Measurements from ENCODE around the gene OR5AU1. TPM values are rescaled to one million over a fixed set of nuclear protein-coding genes. Genes with fewer than 3 reads are reported as not detected.

Gene OR5AU1
- total and polyA plus RNA-seq, 2 of the 13 experiments (the other 11 are each of a cell fraction or from before 2014, with no cell fraction given) = not detected

GRCh38 chr14:21191261-21191808 is 35.5 kb upstream of the OR5AU1 start (continued):
- 0 out of 2 replicates have a peak, but pooled peaks have one; percentile 0 for TF ChIP-seq KDM2A (CRISPR knock-in tag; IDR thresholded peaks at IDR 0.05; ENCODE audit: borderline replicate concordance, low read depth)
- no peak for TF ChIP-seq ZSCAN20 (CRISPR knock-in tag; IDR thresholded peaks at IDR 0.05; ENCODE audit: borderline replicate concordance)
- no peak for TF ChIP-seq ZNF296 (CRISPR knock-in tag; conservative IDR thresholded peaks at IDR 0.05)
- TF ChIP-seq SOX6 (IDR thresholded peaks at IDR 0.05) = no peak
- TF ChIP-seq SOX6 (CRISPR knock-in tag; IDR thresholded peaks at IDR 0.05) = no peak
- no peak for TF ChIP-seq KDM4B (CRISPR knock-in tag; IDR thresholded peaks at IDR 0.05)
- TF ChIP-seq HNRNPUL1 (IDR thresholded peaks at IDR 0.05; ENCODE audit: low read depth, low read length) = no peak
- no peak for TF ChIP-seq UBTF (CRISPR knock-in tag; IDR thresholded peaks at IDR 0.05)
- 0 out of 2 replicates have a peak, but pooled peaks have one; percentile 23 for TF ChIP-seq TMF1 (CRISPR knock-in tag; IDR thresholded peaks at IDR 0.05; ENCODE audit: low read depth)
- no peak for TF ChIP-seq ZNF710 (CRISPR knock-in tag; IDR thresholded peaks at IDR 0.05; ENCODE audit: borderline replicate concordance)
- TF ChIP-seq, protein P1, sequence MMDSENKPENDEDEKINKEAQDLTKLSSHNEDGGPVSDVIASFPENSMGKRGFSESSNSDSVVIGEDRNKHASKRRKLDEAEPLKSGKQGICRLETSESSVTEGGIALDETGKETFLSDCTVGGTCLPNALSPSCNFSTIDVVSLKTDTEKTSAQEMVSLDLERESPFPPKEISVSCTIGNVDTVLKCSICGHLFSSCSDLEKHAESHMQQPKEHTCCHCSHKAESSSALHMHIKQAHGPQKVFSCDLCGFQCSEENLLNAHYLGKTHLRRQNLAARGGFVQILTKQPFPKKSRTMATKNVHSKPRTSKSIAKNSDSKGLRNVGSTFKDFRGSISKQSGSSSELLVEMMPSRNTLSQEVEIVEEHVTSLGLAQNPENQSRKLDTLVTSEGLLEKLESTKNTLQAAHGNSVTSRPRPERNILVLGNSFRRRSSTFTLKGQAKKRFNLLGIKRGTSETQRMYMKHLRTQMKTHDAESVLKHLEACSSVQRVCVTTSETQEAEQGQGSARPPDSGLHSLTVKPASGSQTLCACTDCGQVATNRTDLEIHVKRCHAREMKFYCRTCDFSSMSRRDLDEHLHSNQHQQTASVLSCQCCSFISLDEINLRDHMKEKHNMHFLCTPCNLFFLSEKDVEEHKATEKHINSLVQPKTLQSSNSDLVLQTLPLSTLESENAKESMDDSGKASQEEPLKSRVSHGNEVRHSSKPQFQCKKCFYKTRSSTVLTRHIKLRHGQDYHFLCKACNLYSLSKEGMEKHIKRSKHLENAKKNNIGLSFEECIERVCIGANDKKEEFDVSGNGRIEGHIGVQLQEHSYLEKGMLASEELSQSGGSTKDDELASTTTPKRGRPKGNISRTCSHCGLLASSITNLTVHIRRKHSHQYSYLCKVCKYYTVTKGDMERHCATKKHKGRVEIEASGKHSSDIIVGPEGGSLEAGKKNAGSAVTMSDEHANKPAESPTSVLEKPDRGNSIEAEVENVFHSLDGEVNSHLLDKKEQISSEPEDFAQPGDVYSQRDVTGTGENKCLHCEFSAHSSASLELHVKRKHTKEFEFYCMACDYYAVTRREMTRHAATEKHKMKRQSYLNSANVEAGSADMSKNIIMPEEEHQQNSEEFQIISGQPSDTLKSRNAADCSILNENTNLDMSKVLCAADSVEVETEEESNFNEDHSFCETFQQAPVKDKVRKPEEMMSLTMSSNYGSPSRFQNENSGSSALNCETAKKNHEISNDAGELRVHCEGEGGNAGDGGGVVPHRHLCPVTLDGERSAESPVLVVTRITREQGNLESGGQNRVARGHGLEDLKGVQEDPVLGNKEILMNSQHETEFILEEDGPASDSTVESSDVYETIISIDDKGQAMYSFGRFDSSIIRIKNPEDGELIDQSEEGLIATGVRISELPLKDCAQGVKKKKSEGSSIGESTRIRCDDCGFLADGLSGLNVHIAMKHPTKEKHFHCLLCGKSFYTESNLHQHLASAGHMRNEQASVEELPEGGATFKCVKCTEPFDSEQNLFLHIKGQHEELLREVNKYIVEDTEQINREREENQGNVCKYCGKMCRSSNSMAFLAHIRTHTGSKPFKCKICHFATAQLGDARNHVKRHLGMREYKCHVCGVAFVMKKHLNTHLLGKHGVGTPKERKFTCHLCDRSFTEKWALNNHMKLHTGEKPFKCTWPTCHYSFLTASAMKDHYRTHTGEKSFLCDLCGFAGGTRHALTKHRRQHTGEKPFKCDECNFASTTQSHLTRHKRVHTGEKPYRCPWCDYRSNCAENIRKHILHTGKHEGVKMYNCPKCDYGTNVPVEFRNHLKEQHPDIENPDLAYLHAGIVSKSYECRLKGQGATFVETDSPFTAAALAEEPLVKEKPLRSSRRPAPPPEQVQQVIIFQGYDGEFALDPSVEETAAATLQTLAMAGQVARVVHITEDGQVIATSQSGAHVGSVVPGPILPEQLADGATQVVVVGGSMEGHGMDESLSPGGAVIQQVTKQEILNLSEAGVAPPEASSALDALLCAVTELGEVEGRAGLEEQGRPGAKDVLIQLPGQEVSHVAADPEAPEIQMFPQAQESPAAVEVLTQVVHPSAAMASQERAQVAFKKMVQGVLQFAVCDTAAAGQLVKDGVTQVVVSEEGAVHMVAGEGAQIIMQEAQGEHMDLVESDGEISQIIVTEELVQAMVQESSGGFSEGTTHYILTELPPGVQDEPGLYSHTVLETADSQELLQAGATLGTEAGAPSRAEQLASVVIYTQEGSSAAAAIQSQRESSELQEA (CRISPR knock-in tag; IDR thresholded peaks at IDR 0.05; ENCODE audit: not compliant biosample characterization) = peak; percentile 41
- TF ChIP-seq TEF (CRISPR knock-in tag; IDR thresholded peaks at IDR 0.05) = no peak
- peak; percentile 63; the same call in 1 of the 2 replicates for TF ChIP-seq ZNF598 (CRISPR knock-in tag; IDR thresholded peaks at IDR 0.05; ENCODE audit: borderline replicate concordance)
- no peak for TF ChIP-seq PTBP1 (IDR thresholded peaks at IDR 0.05; ENCODE audit: low read depth, low read length, poor library complexity, severe bottlenecking)
- no peak for TF ChIP-seq NRL (CRISPR knock-in tag; IDR thresholded peaks at IDR 0.05; ENCODE audit: borderline replicate concordance)
